Measurements from ENCODE around the gene EPC2. TPM values are rescaled to one million over a fixed set of nuclear protein-coding genes. Genes with fewer than 3 reads are reported as not detected.

The EPC2 gene
- polyA plus RNA-seq, result 27.9 TPM
- long read RNA-seq, donor 1, result 0 reads
- long read RNA-seq, donor 2, result 0 reads
- long read RNA-seq, donor 3, result 0 reads
- long read RNA-seq, donor 4, result 0 reads
- long read RNA-seq, donor 5, partial matches to known transcripts, result 0 of 5 reads
- long read RNA-seq, donor 5, other reads (novel, unspliced or antisense), result 0 of 5 reads
- long read RNA-seq, donor 6, partial matches to known transcripts, result 0 of 2 reads
- long read RNA-seq, donor 6, other reads (novel, unspliced or antisense), result 0 of 2 reads
- long read RNA-seq, donor 7, partial matches to known transcripts, result 8 of 8 reads
- long read RNA-seq, donor 7, other reads (novel, unspliced or antisense), result 0 of 8 reads
- long read RNA-seq, donor 8, partial matches to known transcripts, result 0 of 1 reads
- long read RNA-seq, donor 8, other reads (novel, unspliced or antisense), result 0 of 1 reads
- long read RNA-seq, donor 9, partial matches to known transcripts, result 0 of 1 reads
- long read RNA-seq, donor 9, other reads (novel, unspliced or antisense), result 0 of 1 reads
- long read RNA-seq, donor 10, result 0 reads
- long read RNA-seq, donor 11, partial matches to known transcripts, result 0 of 3 reads
- long read RNA-seq, donor 11, other reads (novel, unspliced or antisense), result 0 of 3 reads

- no peaks in the 10 kb centered on the region for H3K9me3 ChIP-seq (ENCODE audit: control insufficient read depth, low read depth, low read length)
- no CpG with 5 or more reads among the region's 94 CpGs for WGBS (ENCODE audit: insufficient coverage, low lambda C conversion rate)
- peak within 1 kb of the TSS; percentile 83 for H3K4me3 ChIP-seq (ENCODE audit: low read length)
- no peaks in the 10 kb centered on the region for H3K36me3 ChIP-seq (ENCODE audit: control insufficient read depth, insufficient read depth, low read length)
- peaks cover 2% of the 10 kb centered on the region for H3K4me1 ChIP-seq (ENCODE audit: control insufficient read depth, insufficient read depth, low read length)
- peak within 1 kb of the TSS; percentile 99 for H3K27ac ChIP-seq (ENCODE audit: low read length)
- DNase-seq, result peak; percentile 94
- peaks cover 8% of the 10 kb centered on the region for H3K27me3 ChIP-seq (ENCODE audit: control insufficient read depth, insufficient read depth, low read length)
Measured at GRCh38 chr2:148643998-148644882, at the start of gene EPC2. TSS of gene EPC2 (plus strand) at chr2:148644751. CDS start at chr2:148645018, 267 bp downstream.

- no peaks in the 10 kb centered on the region for H3K36me3 ChIP-seq (ENCODE audit: control insufficient read depth, insufficient read depth, low read length)
- DNase-seq, result no peak
- peaks cover 6% of the 10 kb centered on the region for H3K27me3 ChIP-seq (ENCODE audit: control insufficient read depth, insufficient read depth, low read length)
- H3K27ac ChIP-seq (ENCODE audit: low read length), result no peak overlapping the region
- no peaks in the 10 kb centered on the region for H3K4me1 ChIP-seq (ENCODE audit: control insufficient read depth, insufficient read depth, low read length)
- H3K4me3 ChIP-seq (ENCODE audit: low read length), result no peak overlapping the region
- WGBS (ENCODE audit: insufficient coverage, low lambda C conversion rate), result no CpG with 5 or more reads among the region's 4 CpGs
- H3K9me3 ChIP-seq (ENCODE audit: control insufficient read depth, low read depth, low read length), result no peaks in the 10 kb centered on the region
Measured at GRCh38 chr2:148596018-148596417, 48.5 kb upstream of the EPC2 start.

- H3K4me1 ChIP-seq (ENCODE audit: control insufficient read depth, insufficient read depth, low read length), result no peaks in the 10 kb centered on the region
- no peak for DNase-seq
- WGBS (ENCODE audit: insufficient coverage, low lambda C conversion rate), result 100% methylated on average over 1 of the region's 4 CpGs
- H3K27me3 ChIP-seq (ENCODE audit: control insufficient read depth, insufficient read depth, low read length), result peaks cover 6% of the 10 kb centered on the region
- H3K36me3 ChIP-seq (ENCODE audit: control insufficient read depth, insufficient read depth, low read length), result no peaks in the 10 kb centered on the region
- H3K4me3 ChIP-seq (ENCODE audit: low read length), result no peak overlapping the region
- H3K9me3 ChIP-seq (ENCODE audit: control insufficient read depth, low read depth, low read length), result no peaks in the 10 kb centered on the region
- H3K27ac ChIP-seq (ENCODE audit: low read length), result no peak overlapping the region
Measured at GRCh38 chr2:148599109-148599991, 45.2 kb upstream of the EPC2 start.

GRCh38 chr2:148602885-148603561 lies 41.5 kb upstream of the EPC2 start:
- Histone ChIP-seq H3K4me3 (ENCODE audit: low read length) (no peak overlapping the region), H3K27me3 (ENCODE audit: control insufficient read depth, insufficient read depth, low read length) (peaks cover 6% of the 10 kb centered on the region)

GRCh38 chr2:148603562-148603920 lies 41.0 kb upstream of the EPC2 start:
- Histone ChIP-seq H3K4me1 (ENCODE audit: control insufficient read depth, insufficient read depth, low read length) (no peaks in the 10 kb centered on the region), H3K36me3 (ENCODE audit: control insufficient read depth, insufficient read depth, low read length) (no peaks in the 10 kb centered on the region), H3K4me3 (ENCODE audit: low read length) (no peak overlapping the region), H3K27ac (ENCODE audit: low read length) (no peak overlapping the region), H3K9me3 (ENCODE audit: control insufficient read depth, low read depth, low read length) (no peaks in the 10 kb centered on the region), H3K27me3 (ENCODE audit: control insufficient read depth, insufficient read depth, low read length) (peaks cover 6% of the 10 kb centered on the region)
- DNase-seq, result no peak
- no CpG with 5 or more reads among the region's 3 CpGs for WGBS (ENCODE audit: insufficient coverage, low lambda C conversion rate)

More at GRCh38 chr2:148602885-148603561, 41.5 kb upstream of the EPC2 start:
- Histone ChIP-seq H3K4me1 (ENCODE audit: control insufficient read depth, insufficient read depth, low read length) (no peaks in the 10 kb centered on the region), H3K27ac (ENCODE audit: low read length) (no peak overlapping the region), H3K9me3 (ENCODE audit: control insufficient read depth, low read depth, low read length) (no peaks in the 10 kb centered on the region), H3K36me3 (ENCODE audit: control insufficient read depth, insufficient read depth, low read length) (no peaks in the 10 kb centered on the region)
- WGBS (ENCODE audit: insufficient coverage, low lambda C conversion rate), result no CpG with 5 or more reads among the region's 10 CpGs
- no peak for DNase-seq

- Histone ChIP-seq H3K36me3 (ENCODE audit: control insufficient read depth, insufficient read depth, low read length) (no peaks in the 10 kb centered on the region), H3K9me3 (ENCODE audit: control insufficient read depth, low read depth, low read length) (no peaks in the 10 kb centered on the region), H3K27ac (ENCODE audit: low read length) (no peak overlapping the region), H3K4me1 (ENCODE audit: control insufficient read depth, insufficient read depth, low read length) (no peaks in the 10 kb centered on the region), H3K4me3 (ENCODE audit: low read length) (no peak overlapping the region), H3K27me3 (ENCODE audit: control insufficient read depth, insufficient read depth, low read length) (peaks cover 4% of the 10 kb centered on the region)
- DNase-seq, result no peak
- WGBS (ENCODE audit: insufficient coverage, low lambda C conversion rate), result no CpG with 5 or more reads among the region's 7 CpGs
Measured at GRCh38 chr2:148604927-148605326, 39.6 kb upstream of the EPC2 start.

- DNase-seq, result no peak
- Histone ChIP-seq H3K27ac (ENCODE audit: low read length) (no peak overlapping the region), H3K9me3 (ENCODE audit: control insufficient read depth, low read depth, low read length) (no peaks in the 10 kb centered on the region), H3K4me3 (ENCODE audit: low read length) (no peak overlapping the region), H3K4me1 (ENCODE audit: control insufficient read depth, insufficient read depth, low read length) (no peaks in the 10 kb centered on the region), H3K27me3 (ENCODE audit: control insufficient read depth, insufficient read depth, low read length) (no peaks in the 10 kb centered on the region), H3K36me3 (ENCODE audit: control insufficient read depth, insufficient read depth, low read length) (no peaks in the 10 kb centered on the region)
- no CpG with 5 or more reads among the region's 4 CpGs for WGBS (ENCODE audit: insufficient coverage, low lambda C conversion rate)
Measured at GRCh38 chr2:148607566-148607965, 37.0 kb upstream of the EPC2 start.

- no peak for DNase-seq
- Histone ChIP-seq H3K9me3 (ENCODE audit: control insufficient read depth, low read depth, low read length) (no peaks in the 10 kb centered on the region), H3K4me3 (ENCODE audit: low read length) (no peak overlapping the region), H3K27me3 (ENCODE audit: control insufficient read depth, insufficient read depth, low read length) (no peaks in the 10 kb centered on the region), H3K4me1 (ENCODE audit: control insufficient read depth, insufficient read depth, low read length) (peaks cover 8% of the 10 kb centered on the region), H3K27ac (ENCODE audit: low read length) (no peak overlapping the region), H3K36me3 (ENCODE audit: control insufficient read depth, insufficient read depth, low read length) (no peaks in the 10 kb centered on the region)
- WGBS (ENCODE audit: insufficient coverage, low lambda C conversion rate), result no CpG with 5 or more reads among the region's 7 CpGs
Measured at GRCh38 chr2:148613231-148614013, 31.1 kb upstream of the EPC2 start.

GRCh38 chr2:148614014-148614321 lies 30.6 kb upstream of the EPC2 start:
- H3K4me3 ChIP-seq (ENCODE audit: low read length), result no peak overlapping the region
- no peak for DNase-seq
- no peak overlapping the region for H3K27ac ChIP-seq (ENCODE audit: low read length)
- no peaks in the 10 kb centered on the region for H3K36me3 ChIP-seq (ENCODE audit: control insufficient read depth, insufficient read depth, low read length)
- H3K9me3 ChIP-seq (ENCODE audit: control insufficient read depth, low read depth, low read length), result no peaks in the 10 kb centered on the region
- H3K4me1 ChIP-seq (ENCODE audit: control insufficient read depth, insufficient read depth, low read length), result peaks cover 8% of the 10 kb centered on the region
- no peaks in the 10 kb centered on the region for H3K27me3 ChIP-seq (ENCODE audit: control insufficient read depth, insufficient read depth, low read length)
